NCI-H1048 (cell line): ENCODE results near the gene MTMR8.

Experiments used
- DNase-seq: peaks from one replicate; lab custom pipeline; 2025; lab: John Stamatoyannopoulos, UW

MTMR8 gene

DNA sequence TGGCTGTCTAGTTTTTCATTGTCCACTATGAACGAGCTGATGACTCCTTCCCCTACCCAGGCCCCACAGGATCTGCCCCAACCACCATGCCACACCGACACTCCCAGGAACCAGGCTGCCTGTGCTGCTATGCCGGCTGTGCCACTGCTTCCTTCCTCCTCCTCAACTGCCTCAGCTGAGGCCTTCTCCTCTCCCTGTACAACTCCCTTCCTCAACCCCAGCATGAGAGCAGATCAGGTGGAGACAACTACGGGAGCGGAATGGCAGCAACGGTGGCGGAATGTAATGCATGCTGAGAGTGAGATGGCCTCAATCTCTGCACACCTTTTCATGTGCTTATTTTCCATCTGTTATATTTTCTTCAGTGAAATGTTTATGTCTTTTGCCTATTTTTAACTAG, 88.5 kb downstream of the MTMR8 start:
- DNase-seq = no peak

DNA sequence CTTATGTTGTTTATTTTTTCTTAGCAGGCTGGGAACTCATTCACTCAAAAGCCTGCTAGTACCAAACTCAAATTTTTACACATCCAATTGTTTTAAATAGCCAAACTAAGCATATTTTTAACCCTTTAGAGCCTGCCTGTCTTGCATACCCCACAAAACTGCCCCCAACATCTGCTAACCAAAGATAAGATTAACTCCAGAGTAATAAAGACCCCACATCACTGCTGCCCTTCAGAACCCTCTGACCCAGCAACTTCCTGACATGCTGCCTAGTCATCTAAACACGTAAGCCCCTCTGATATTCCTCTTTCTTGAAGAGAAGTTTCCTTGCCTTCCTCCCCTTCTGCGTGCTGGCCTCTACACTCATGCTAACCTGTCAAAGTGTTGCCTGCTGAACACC, 104.1 kb downstream of the MTMR8 start:
- DNase-seq = no peak

DNA sequence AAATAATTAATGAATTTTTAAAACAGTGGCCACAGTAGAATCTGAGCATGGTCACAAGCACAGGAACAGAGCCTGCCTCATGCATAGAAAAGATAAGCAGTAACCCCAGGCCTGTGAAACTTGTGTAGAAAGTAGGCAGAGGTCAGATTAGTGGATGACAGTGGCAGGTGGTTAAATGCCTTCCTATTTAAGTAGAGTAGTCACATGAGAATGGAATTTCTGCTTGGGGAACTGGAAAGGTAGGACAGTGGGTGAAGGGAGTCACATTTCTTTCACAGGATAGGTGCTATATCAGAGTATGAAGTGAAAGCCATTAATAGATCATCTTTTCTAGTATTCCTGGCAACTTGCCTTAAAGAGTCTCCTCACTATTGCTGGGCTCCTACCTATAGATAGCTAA, 130.0 kb downstream of the MTMR8 start:
- DNase-seq = no peak

DNA sequence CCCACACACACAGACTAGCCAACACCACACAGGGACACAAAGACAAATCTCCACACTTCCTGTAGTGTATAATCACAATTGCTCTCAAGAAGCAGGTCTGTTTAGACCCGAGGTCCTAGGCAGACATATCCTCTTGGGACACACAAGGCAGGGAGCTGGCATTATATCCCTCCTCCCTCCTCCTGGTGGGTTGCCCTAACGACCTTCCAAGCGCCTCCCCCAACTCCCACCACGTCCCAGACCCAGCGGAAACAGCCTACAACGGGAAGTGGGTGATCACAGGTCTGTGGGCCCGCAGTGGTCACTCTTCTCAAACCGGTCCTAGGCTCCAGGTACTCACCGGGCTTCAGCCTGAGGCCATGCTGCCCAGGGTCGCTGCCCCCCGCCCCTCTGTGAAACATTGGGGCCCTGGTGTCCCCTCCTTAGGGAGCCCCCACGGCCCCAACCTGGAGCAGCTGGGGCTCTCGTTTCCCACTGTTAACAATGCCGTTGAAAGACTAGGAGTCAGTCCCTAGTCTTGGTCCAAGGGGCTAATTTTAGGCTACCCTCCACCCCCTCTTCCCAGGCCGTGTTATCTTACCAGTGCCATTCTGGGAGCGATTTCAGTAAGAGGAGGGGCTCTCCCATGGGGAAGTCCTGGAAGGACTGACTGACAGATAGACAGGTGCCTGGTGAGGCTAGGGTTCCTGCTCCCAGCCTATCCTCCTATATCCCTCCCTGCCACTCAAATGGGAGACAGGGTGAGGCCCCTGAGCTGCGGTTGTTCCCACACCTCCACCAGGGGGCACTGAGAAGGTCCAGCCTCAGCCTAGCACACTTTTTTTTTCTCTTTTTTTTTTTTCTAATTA, 164.9 kb downstream of the MTMR8 start, which contains the start of gene ASB12:
Gene ASB12 (minus strand): TSS at position 485 of the 848 bp plus-strand sequence. CDS start 4,957 bp downstream, outside the sequence.
- no peak for DNase-seq

DNA sequence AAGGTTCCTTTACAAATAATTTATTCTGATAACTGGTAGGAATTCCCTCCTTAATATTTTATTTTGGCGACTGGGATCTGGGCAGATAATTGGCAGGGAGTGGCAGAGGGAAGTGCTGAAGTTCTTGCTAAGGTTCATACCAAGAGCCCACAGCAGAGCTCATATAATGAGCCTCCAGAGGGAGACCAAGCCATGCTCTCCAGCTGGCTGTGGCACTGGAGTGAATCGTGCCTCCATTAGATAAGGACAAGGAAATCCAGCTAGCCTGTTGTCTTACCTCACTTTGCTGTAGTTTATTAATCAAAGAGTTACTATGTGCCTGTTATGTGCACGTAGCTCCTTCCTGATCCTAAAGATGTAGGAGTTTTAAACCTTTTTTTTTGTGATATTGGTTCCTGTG, 166.1 kb downstream of the MTMR8 start:
- no peak for DNase-seq
